ENCODE data around the gene DAP. TPM values are rescaled to one million over a fixed set of nuclear protein-coding genes. Genes with fewer than 3 reads are reported as not detected.

DAP gene
- total RNA-seq, 1 experiment from 2014 or later = 279 TPM

- TF ChIP-seq CTCF (conservative IDR thresholded peaks at IDR 0.05) (no peak), EZH2 (IDR thresholded peaks at IDR 0.05; ENCODE audit: low read depth) (no peak)
- Histone ChIP-seq H3K4me1 (replicated peaks; ENCODE audit: insufficient read depth) (peaks cover 81% of the 10 kb centered on the region), H4K20me1 (ENCODE audit: insufficient read depth) (no peaks in the 10 kb centered on the region), H3K4me3 (no peak overlapping the region), H3K9me2 (ENCODE audit: insufficient read depth) (no peaks in the 10 kb centered on the region), H3F3A (ENCODE audit: insufficient read depth, low read depth) (peaks cover 68% of the 10 kb centered on the region), H3K27me3 (ENCODE audit: insufficient read depth, low read depth) (no peaks in the 10 kb centered on the region), H3K36me3 (ENCODE audit: low read depth) (peaks cover 5% of the 10 kb centered on the region; the same call in 1 of the 2 replicates), H3K27ac (peak overlapping the region; percentile 96), H2AFZ (no peak overlapping the region), H3K4me2 (peak overlapping the region; percentile 80), H3K9me3 (ENCODE audit: insufficient read depth, low read depth) (no peaks in the 10 kb centered on the region), H3K79me2 (ENCODE audit: low read depth) (peaks cover 56% of the 10 kb centered on the region)
- CTCF ChIA-PET = interaction anchor here (0.6 to 1.2 kb wide), 3 partner anchors 10 to 113 kb away, joined by 3 to 6 read pairs (median 4); no protein-coding TSS in a partner anchor
- intact Hi-C loops (cut with micrococcal nuclease; ENCODE audit: unreplicated experiment) = loop anchor here (1.0 to 10.0 kb wide), 4 partner anchors 15 to 451 kb away; partner anchors contain the start of gene CCT5
- DNase-seq = peak; percentile 65 to 99
- BruUV-seq (replicated peaks) = no TSS peak
- POLR2A ChIA-PET (ENCODE audit: unreplicated experiment) = interaction anchor here (0.5 to 1.2 kb wide), 6 partner anchors 17 to 297 kb away, joined by 3 to 7 read pairs (median 4); no protein-coding TSS in a partner anchor
Observed at GRCh38 chr5:10705747-10706146, 55.3 kb downstream of the DAP start.

DNA sequence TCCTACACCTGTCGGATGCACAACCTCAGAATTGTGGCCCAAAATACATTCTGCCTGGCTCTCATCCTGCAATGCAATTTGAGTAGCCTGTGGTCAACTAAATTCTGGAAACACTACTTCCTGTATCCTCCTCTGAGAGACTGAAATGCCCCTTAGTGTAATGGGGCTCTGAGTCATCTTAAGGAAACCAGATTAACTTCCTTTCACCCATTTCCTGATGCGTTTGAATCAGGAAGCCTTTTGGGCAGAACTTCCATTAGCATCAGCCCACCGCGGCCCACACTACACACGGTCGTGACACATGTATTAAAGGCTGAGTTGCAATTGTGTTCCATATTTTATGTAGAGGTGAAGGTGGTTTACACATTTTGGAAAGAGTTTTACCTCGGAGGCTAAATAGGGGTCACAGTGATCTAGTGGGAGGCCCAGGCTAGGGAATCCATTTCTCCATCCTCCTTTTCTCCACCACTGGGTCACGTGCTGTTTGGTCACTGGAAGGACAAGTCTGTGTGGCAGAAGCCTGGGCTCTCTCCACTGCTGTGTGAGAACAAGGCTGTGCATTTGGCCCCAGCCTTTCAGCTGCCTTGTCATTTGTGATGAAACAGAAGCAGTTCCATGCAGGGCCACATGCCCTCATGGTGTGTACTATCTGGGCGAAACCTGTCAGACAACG is 55.9 kb downstream of the DAP start:
- peak; percentile 62 to 99 for DNase-seq
- H3K27me3 ChIP-seq (ENCODE audit: insufficient read depth, low read depth) = no peaks in the 10 kb centered on the region
- 0 out of 2 replicates have a peak overlapping the region, but pooled peaks have one; percentile 7 for H3K4me3 ChIP-seq
- H3K27ac ChIP-seq = peak overlapping the region; percentile 96
- no peaks in the 10 kb centered on the region for H3K9me2 ChIP-seq (ENCODE audit: insufficient read depth)
- intact Hi-C loops (cut with micrococcal nuclease; ENCODE audit: unreplicated experiment) = loop anchor here (1.0 to 10.0 kb wide), 6 partner anchors 15 to 450 kb away; partner anchors contain the start of genes CCT5 and CMBL
- peaks cover 5% of the 10 kb centered on the region; the same call in 1 of the 2 replicates for H3K36me3 ChIP-seq (ENCODE audit: low read depth)
- H3K79me2 ChIP-seq (ENCODE audit: low read depth) = peaks cover 58% of the 10 kb centered on the region
- no peak for TF ChIP-seq EZH2 (IDR thresholded peaks at IDR 0.05; ENCODE audit: low read depth)
- no peak for TF ChIP-seq CTCF (conservative IDR thresholded peaks at IDR 0.05)
- TSS peak; percentile 8 for BruUV-seq (replicated peaks)
- H3K4me2 ChIP-seq = peak overlapping the region; percentile 80
- peaks cover 87% of the 10 kb centered on the region for H3K4me1 ChIP-seq (replicated peaks; ENCODE audit: insufficient read depth)
- H2AFZ ChIP-seq = no peak overlapping the region
- CTCF ChIA-PET = interaction anchor here (0.6 to 0.9 kb wide), 2 partner anchors 112 to 174 kb away, joined by 3 read pairs; no protein-coding TSS in a partner anchor
- H4K20me1 ChIP-seq (ENCODE audit: insufficient read depth) = no peaks in the 10 kb centered on the region
- H3F3A ChIP-seq (ENCODE audit: insufficient read depth, low read depth) = peaks cover 69% of the 10 kb centered on the region
- POLR2A ChIA-PET (ENCODE audit: unreplicated experiment) = interaction anchor here (0.6 to 1.2 kb wide), 3 partner anchors 16 to 20 kb away, joined by 3 to 7 read pairs (median 7); no protein-coding TSS in a partner anchor
- H3K9me3 ChIP-seq (ENCODE audit: insufficient read depth, low read depth) = no peaks in the 10 kb centered on the region

DNA sequence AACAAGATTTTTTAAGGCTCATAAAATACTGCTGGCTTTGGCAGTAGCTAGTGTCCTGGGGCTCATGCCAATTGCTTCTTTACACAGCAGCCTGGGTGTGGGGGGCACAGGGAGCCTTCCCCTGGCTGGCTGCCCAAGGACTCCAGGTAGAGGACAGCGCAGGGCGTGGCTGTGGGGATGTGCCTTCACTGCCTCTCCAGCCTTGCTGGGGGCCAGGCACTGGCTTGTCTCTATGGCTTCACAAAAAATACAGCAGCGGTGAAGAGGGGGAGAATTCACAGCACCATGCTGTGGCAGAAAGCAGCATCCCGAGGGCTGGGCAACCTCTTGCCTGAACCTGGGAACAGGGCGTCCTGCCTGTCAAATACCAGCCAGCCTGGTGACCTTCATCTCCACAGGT is 57.4 kb downstream of the DAP start:
- intact Hi-C loops (cut with micrococcal nuclease; ENCODE audit: unreplicated experiment) = loop anchor here (5.0 to 10.0 kb wide), 3 partner anchors 284 to 449 kb away; partner anchors contain the start of genes CCT5 and CMBL

More for the DNA sequence above, 57.4 kb downstream of the DAP start:
- Histone ChIP-seq H3K4me1 (replicated peaks; ENCODE audit: insufficient read depth) (peaks cover 84% of the 10 kb centered on the region), H3K36me3 (ENCODE audit: low read depth) (0 out of 2 replicates have a peak, but pooled peaks cover 5% of the 10 kb centered on the region), H3K4me3 (no peak overlapping the region), H3K27ac (peak overlapping the region; percentile 96), H3K9me2 (ENCODE audit: insufficient read depth) (no peaks in the 10 kb centered on the region), H3K27me3 (ENCODE audit: insufficient read depth, low read depth) (no peaks in the 10 kb centered on the region), H3K4me2 (peak overlapping the region; percentile 80), H3K9me3 (ENCODE audit: insufficient read depth, low read depth) (no peaks in the 10 kb centered on the region), H4K20me1 (ENCODE audit: insufficient read depth) (no peaks in the 10 kb centered on the region), H2AFZ (no peak overlapping the region), H3F3A (ENCODE audit: insufficient read depth, low read depth) (peaks cover 69% of the 10 kb centered on the region), H3K79me2 (ENCODE audit: low read depth) (peaks cover 65% of the 10 kb centered on the region)
- no TSS peak for BruUV-seq (replicated peaks)
- TF ChIP-seq CTCF (conservative IDR thresholded peaks at IDR 0.05) = no peak
- TF ChIP-seq EZH2 (IDR thresholded peaks at IDR 0.05; ENCODE audit: low read depth) = no peak
- DNase-seq = peak in 1 of 2 experiments; percentile 75
- CTCF ChIA-PET = interaction anchor here (0.5 to 3.5 kb wide), 4 partner anchors 19 to 200 kb away, joined by 4 to 31 read pairs (median 6); no protein-coding TSS in a partner anchor
- POLR2A ChIA-PET (ENCODE audit: unreplicated experiment) = interaction anchor here (1.4 to 2.0 kb wide), 2 partner anchors 21 to 23 kb away, joined by 10 to 12 read pairs; no protein-coding TSS in a partner anchor

All from PC-9 (cell line).